NCI-H2029 (cell line): Measurements from ENCODE around the gene MYBL2.
"Not testable (repeated sequence)": the region's sequence is repeated elsewhere in the genome, so short reads cannot be mapped to it uniquely, and the experiment has no call there.

Experiments used
- DNase-seq: peaks from one replicate; lab custom pipeline; 2025; lab: John Stamatoyannopoulos, UW

MYBL2 gene

DNA sequence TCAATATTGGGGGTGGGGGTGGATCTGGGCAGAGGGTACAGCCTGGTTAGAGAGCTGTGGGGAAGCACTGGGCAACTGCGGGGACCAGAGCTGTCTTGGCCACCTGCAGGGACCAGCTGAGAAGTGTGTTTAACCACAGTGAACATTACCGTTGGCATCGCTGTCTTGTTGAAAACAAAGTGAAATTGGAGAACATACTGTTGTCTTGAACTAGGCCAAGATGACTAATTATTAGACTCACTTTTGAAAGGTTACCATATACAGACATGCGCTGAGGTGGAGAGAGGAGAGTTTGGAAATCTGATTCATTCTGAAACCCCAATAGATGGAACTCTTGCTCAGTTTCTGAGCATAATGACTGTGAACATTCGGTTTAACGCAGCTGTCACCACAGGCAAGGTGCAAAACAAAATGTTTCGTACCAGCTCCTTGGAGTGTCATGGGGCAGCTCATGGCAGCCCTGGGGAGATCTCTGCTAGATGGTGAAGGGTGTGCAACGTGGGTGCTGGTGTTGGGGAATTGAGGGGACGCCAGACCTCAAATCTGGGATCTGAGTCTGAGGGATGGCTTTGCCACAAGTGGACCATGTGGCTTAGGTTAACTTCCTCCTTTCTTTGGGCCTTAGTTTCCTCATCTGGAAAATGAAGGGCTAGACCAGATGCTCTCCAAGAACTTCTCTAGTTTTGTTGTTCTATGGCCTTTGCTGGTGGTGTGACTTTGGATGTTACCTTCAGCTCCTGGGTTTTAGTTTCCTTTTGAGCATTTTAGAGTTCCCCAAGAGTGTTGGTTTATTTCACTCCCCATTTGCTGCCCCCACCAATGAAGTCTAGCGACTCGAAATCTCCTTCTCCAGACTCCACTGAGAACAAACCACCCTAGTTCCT lies 84.5 kb downstream of the MYBL2 start:
- DNase-seq = no peak

- DNase-seq = no peak
Observed at GRCh38 chr20:43752051-43752360, 85.1 kb downstream of the MYBL2 start.

GRCh38 chr20:43752561-43753301 lies 85.8 kb downstream of the MYBL2 start:
- DNase-seq = no peak

- DNase-seq = no peak
Observed at GRCh38 chr20:43755390-43755789, 88.5 kb downstream of the MYBL2 start.

- DNase-seq = no peak
Observed at GRCh38 chr20:43755851-43756250, 88.9 kb downstream of the MYBL2 start.

GRCh38 chr20:43757888-43758287 lies 91.0 kb downstream of the MYBL2 start:
- not testable (repeated sequence) for DNase-seq

DNA sequence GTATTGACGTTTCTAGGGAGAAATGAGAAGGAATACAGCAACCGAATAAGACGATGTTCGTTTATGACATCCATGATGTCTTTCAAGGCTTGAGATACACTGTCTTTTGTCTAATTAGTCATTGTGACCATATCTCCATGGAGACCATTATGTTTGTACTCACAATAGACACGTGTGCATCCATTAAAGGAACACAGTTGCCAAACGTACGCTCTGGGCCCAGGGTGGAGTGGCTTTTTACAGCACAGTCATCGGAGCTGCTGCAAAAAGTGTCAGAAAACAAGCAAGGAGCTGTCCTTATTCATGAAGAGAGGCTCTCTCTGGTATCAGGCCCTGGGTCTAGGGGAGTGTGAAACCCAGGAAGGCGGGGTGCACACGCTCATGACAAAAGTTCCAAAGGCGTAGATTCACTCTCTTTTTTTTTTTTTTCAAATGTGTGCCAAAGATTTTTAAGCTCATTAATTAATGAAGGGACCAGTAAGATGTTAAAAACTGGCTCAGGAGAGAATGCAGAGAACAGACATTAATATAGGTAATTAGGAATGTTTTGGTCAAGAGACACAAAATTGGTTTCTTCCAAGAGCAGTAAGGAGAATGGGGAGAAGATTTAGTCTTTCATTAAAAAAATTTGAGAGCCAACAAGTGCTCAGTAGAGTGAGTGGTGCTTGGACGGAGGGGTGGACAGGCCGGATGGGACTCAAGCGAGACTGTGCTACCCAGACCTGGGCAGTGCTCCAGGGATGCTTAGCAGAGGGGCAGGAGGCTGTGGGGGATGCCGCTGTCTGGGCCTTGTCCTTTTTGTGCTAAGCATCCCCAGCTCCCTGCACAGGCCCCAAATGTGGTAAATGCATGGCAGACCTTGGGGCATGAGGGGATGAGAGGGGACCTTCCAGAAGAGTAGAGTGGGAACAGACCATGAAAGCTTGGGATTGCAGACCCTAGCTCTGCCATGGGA lies 94.7 kb downstream of the MYBL2 start:
- peak; percentile 87 for DNase-seq

DNA sequence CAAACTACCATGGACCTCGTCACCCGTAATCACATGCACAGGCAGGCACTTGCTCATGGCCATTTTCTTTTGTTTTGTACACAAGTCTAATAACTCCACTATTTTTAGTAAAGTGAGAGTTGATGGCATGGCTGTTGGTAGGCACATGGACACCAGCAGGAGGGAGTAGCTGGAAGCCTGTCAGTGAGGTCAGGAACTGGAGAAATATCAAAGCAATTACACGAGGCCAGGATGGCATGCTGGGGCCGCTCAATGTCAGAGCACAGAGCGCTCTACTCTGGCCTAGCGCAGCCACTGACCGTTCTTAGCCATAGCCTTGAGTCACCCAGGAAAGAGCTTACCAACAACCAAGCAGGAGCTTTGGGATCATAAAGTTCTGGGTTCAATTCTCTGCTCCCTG lies 96.0 kb downstream of the MYBL2 start:
- no peak for DNase-seq

DNA sequence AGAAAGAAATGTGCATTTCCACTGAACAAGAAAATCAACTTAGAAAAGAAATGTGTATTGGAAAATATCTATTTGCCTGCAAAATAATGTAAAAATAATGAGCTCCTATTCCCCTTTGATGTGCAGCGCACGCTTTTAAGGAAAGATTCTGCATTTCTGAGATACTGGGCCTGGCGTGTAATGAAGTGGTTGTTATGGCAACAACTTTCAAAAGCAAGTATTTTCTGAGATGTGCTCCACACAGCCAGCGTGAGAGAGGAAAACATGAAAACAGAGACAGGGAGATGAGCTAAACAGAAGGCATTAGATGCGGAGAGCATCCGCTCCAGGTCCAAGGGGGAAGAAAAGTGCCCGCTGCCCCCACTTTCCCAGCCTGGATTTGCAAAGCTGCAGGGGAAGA lies 99.0 kb downstream of the MYBL2 start:
- no peak for DNase-seq
